Measurements from ENCODE around the gene STXBP6. TPM values are rescaled to one million over a fixed set of nuclear protein-coding genes. Genes with fewer than 3 reads are reported as not detected.

Gene STXBP6
- polyA plus RNA-seq, 1 donor (not counting 4 experiments of a cell fraction or from before 2014, with no cell fraction given): 1.4 TPM

DNA sequence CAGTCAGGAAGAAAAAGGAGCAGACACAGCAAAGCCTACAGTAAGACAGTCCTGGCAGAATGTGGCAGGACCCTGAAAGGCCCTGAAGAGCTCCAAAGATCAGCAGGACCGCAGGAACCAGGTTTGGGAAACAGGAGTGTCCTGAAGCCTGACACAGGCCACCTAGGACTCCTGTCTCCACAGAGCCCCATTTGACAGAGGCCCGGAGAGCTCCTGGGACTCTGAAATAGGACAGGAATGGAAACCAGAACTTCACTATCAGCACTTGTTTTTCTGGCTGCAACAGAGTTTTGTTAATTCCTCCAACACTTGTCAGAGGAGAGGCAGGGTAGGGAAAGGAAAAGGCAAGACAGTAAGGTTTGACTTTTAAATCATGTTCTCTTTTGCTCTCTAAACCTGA is 12.9 kb downstream of the STXBP6 start:
- no peaks in the 10 kb centered on the region for H3K36me3 ChIP-seq (ENCODE audit: control insufficient read depth in 2 of 2, extremely low read depth in 1 of 2, insufficient read depth in 2 of 2, low read length in 2 of 2)
- H3K79me2 ChIP-seq (ENCODE audit: control insufficient read depth, insufficient read depth, low read length): no peaks in the 10 kb centered on the region
- no peak for FAIRE-seq
- H3K4me1 ChIP-seq (ENCODE audit: control insufficient read depth, extremely low read depth, insufficient read depth, low read length): no peaks in the 10 kb centered on the region
- no peak overlapping the region for H3K4me2 ChIP-seq (ENCODE audit: control insufficient read depth, extremely low read depth, insufficient read depth, low read depth, low read length)
- H3K27ac ChIP-seq (ENCODE audit: control insufficient read depth, insufficient read depth, low read length): no peak overlapping the region
- no peak for TF ChIP-seq EZH2 (IDR thresholded peaks at IDR 0.05; ENCODE audit: low read length)
- TF ChIP-seq CTCF (optimal IDR thresholded peaks at IDR 0.05 in 1 of 3, IDR thresholded peaks at IDR 0.05 in 1 of 3, conservative IDR thresholded peaks at IDR 0.05 in 1 of 3; ENCODE audit: extremely low read depth in 1 of 3, insufficient read depth in 2 of 3, low read length in 3 of 3): no peak
- dilution Hi-C loops (cut with MboI; ENCODE audit: extremely low pct_ligation_motif_present, low sequenced_read_pairs): no loop called here
- DNase-seq (ENCODE audit: low read depth, low spot score): no peak
- H2AFZ ChIP-seq (ENCODE audit: control insufficient read depth, low read length): no peak overlapping the region
- no peaks in the 10 kb centered on the region for H3K9me3 ChIP-seq (ENCODE audit: control insufficient read depth, low read depth, low read length)
- no peaks in the 10 kb centered on the region for H3K27me3 ChIP-seq (ENCODE audit: control insufficient read depth, extremely low read depth, insufficient read depth, low read length)
- no peak overlapping the region for H3K9ac ChIP-seq (ENCODE audit: control insufficient read depth, extremely low read depth, insufficient read depth, low read length)
- H3K4me3 ChIP-seq (ENCODE audit: control insufficient read depth in 2 of 3, extremely low read depth in 1 of 3, insufficient read depth in 2 of 3, low read depth in 1 of 3, low read length in 3 of 3): no peak overlapping the region
- no peaks in the 10 kb centered on the region for H3K9me1 ChIP-seq (ENCODE audit: control insufficient read depth, extremely low read depth, insufficient read depth, low read length)
- no peaks in the 10 kb centered on the region for H4K20me1 ChIP-seq (ENCODE audit: control insufficient read depth, extremely low read depth, insufficient read depth, low read length)

- Histone ChIP-seq H3K79me2 (ENCODE audit: control insufficient read depth, insufficient read depth, low read length) (no peaks in the 10 kb centered on the region), H3K4me1 (ENCODE audit: control insufficient read depth, extremely low read depth, insufficient read depth, low read length) (no peaks in the 10 kb centered on the region), H3K4me3 (ENCODE audit: control insufficient read depth in 2 of 3, extremely low read depth in 1 of 3, insufficient read depth in 2 of 3, low read depth in 1 of 3, low read length in 3 of 3) (no peak overlapping the region), H3K27me3 (ENCODE audit: control insufficient read depth, extremely low read depth, insufficient read depth, low read length) (no peaks in the 10 kb centered on the region), H3K9me3 (ENCODE audit: control insufficient read depth, low read depth, low read length) (no peaks in the 10 kb centered on the region), H3K9ac (ENCODE audit: control insufficient read depth, extremely low read depth, insufficient read depth, low read length) (no peak overlapping the region), H4K20me1 (ENCODE audit: control insufficient read depth, extremely low read depth, insufficient read depth, low read length) (no peaks in the 10 kb centered on the region), H3K9me1 (ENCODE audit: control insufficient read depth, extremely low read depth, insufficient read depth, low read length) (no peaks in the 10 kb centered on the region), H3K36me3 (ENCODE audit: control insufficient read depth in 2 of 2, extremely low read depth in 1 of 2, insufficient read depth in 2 of 2, low read length in 2 of 2) (no peaks in the 10 kb centered on the region), H3K4me2 (ENCODE audit: control insufficient read depth, extremely low read depth, insufficient read depth, low read depth, low read length) (no peak overlapping the region), H2AFZ (ENCODE audit: control insufficient read depth, low read length) (no peak overlapping the region), H3K27ac (ENCODE audit: control insufficient read depth, insufficient read depth, low read length) (no peak overlapping the region)
- dilution Hi-C loops (cut with MboI; ENCODE audit: extremely low pct_ligation_motif_present, low sequenced_read_pairs): no loop called here
- TF ChIP-seq EZH2 (IDR thresholded peaks at IDR 0.05; ENCODE audit: low read length): no peak
- no peak for TF ChIP-seq CTCF (optimal IDR thresholded peaks at IDR 0.05 in 1 of 3, IDR thresholded peaks at IDR 0.05 in 1 of 3, conservative IDR thresholded peaks at IDR 0.05 in 1 of 3; ENCODE audit: extremely low read depth in 1 of 3, insufficient read depth in 2 of 3, low read length in 3 of 3)
- no peak for DNase-seq (ENCODE audit: low read depth, low spot score)
- FAIRE-seq: no peak
These were observed 14.9 kb downstream of the STXBP6 start for GRCh38 chr14:25034803-25035681.
